Subcutaneous adipose tissue (tissue), 4 donors: ENCODE measurements around the gene TRAF3. TPM values are rescaled to one million over a fixed set of nuclear protein-coding genes. Genes with fewer than 3 reads are reported as not detected.

ENCODE experiments used
- total RNA-seq, 4 donors: library from RNA; depleted of rRNA; stranded (reverse); fragments of >200 nt; gene quantifications; one replicate each; pipeline ENCODE4 v1.1.0, GENCODE V29; 2016
- TF ChIP-seq, protein P1 (sequence below): fragments of 450-650 bp; IDR thresholded peaks from one replicate; pipeline ENCODE4 v1.5.1; 2016; ENCODE audit warnings: low read depth, mild to moderate bottlenecking, control low read depth, antibody characterized with exemption, moderate library complexity

TRAF3 gene
- total RNA-seq, 4 donors from 2014 or later: 11.0 to 21.0 (median 14.0) TPM

DNA sequence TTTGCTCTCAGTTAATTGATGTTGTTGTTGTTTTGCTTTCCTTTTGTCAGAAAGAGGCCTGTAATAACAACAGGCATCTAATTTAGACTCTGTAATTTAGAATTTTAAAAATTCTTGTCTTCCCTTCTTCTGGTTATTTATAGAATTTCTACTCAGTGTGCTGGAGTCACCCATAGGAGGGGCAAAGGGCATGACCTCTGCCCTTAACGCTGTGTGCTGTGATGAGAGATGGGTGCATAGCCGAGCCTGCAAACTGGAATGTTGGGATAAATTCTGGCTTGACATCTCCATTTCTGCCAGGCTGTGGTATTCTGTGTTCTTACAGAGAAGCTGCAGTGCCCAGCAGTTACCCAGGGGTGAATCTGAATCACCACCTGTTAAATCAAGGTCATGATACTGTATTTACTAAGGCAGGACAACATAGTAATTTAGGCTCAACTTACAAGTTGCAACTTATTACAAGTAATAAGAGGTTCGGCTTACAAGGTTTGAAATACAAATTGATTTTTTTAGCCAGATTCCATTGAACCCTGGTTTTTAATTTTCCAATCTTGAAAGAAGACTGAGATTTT is 53.3 kb downstream of the TRAF3 start:
- TF ChIP-seq, protein P1, sequence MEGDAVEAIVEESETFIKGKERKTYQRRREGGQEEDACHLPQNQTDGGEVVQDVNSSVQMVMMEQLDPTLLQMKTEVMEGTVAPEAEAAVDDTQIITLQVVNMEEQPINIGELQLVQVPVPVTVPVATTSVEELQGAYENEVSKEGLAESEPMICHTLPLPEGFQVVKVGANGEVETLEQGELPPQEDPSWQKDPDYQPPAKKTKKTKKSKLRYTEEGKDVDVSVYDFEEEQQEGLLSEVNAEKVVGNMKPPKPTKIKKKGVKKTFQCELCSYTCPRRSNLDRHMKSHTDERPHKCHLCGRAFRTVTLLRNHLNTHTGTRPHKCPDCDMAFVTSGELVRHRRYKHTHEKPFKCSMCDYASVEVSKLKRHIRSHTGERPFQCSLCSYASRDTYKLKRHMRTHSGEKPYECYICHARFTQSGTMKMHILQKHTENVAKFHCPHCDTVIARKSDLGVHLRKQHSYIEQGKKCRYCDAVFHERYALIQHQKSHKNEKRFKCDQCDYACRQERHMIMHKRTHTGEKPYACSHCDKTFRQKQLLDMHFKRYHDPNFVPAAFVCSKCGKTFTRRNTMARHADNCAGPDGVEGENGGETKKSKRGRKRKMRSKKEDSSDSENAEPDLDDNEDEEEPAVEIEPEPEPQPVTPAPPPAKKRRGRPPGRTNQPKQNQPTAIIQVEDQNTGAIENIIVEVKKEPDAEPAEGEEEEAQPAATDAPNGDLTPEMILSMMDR: no peak

DNA sequence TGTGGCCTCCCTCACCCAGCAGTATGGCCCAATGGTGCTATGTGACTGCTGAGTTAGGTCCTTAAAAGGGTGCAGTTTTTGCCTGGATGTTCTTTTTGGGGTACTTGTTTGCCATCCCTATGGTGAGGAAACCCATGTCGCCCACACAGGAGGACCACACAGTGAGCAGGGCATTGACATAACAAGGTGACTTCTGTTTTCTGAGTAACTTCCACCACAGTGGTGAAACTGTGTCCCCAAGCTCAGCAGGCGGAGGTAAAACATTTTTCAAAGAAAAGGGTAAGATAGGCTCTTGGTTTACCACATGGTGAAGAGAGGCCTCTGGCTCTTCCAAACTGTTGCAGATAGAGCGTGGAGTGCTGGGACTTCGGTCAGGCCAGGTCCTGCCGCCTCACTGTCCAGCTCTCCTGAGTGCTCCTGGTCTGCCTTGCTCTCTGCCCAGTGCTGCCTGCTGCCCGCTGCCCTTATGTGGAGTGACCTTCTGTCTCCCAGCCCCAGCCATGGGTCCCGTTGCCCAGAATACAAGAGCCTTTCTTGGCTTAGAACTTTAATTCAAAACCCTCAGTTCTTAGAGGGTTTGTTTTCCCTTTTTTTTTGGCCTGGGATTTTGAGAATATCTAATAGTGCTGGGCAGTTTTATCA is 54.0 kb downstream of the TRAF3 start:
- TF ChIP-seq, protein P1: no peak

DNA sequence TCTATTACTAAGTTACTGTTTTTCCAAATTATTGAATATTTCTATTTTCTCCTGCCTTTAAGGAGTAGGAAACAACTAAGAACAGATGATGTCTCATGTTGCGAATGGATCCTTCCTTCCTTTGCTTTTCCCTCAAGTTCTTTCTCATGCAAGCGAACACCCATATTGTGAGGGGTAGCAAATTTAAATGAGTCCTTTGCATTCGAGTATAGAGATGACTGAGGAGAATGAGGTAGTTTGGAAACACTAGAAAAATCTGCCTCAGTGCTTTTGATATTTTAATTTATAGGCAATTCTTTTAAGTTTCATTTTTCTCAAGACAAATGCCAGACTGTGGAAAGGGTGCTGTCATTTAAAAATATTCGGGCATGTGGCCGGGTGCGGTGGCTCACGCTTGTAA is 56.1 kb downstream of the TRAF3 start:
- TF ChIP-seq, protein P1: no peak

DNA sequence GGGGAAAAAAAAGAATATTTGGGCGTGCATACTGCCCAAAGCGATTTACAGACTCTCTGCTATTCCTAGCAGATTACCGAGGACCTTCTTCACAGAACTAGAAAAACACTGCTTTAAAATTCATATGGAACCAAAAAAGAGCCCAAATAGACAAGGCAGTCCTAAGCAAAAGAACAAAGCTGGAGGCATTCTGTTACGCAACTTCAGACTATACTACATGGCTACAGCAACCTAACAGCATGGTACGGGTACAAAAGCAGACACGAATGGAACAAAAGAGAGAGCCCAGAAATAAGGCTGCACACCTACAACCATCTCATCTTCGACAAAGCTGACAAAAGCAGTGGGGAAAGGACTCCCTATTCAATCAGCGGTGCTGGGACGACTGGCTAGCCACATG is 56.7 kb downstream of the TRAF3 start:
- TF ChIP-seq, protein P1: no peak

DNA sequence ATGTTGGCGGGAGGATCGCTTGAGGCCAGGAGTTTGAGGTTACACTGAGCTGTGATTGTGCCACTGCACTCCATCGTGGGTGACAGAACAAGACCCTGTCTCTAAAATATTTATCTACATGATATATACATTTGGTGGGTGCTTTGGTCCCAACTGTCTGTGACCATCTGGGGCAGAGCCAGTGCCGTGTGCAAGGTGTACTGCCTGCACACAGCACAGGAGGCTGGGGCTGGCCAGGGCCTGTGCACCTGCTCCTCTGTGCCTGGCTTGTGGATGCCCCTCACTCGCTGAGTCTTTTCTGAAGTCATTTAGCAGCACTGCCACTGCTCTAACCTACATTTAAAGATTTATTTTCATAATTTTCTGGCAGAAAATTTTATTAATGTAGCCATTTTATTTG is 58.7 kb downstream of the TRAF3 start:
- TF ChIP-seq, protein P1: no peak

DNA sequence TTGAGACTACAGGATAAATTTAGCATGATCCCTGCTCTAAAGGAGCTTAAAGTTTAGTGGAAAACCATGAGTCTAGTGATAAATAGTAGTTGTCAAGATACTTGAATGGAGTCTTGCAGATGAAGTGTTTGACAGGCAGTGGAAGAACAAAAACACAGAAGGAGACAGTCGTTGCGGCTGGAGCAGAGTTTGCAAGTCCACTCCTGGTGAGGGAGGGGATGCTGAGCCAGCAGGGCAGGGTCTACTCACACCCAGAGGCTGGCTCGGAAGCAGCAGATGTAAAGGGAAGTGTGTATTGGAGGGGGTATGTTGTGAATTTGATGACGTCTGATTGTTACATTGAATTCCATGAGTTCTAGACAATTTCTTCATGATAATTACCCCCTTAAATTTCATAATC is 61.3 kb downstream of the TRAF3 start:
- TF ChIP-seq, protein P1: no peak

DNA sequence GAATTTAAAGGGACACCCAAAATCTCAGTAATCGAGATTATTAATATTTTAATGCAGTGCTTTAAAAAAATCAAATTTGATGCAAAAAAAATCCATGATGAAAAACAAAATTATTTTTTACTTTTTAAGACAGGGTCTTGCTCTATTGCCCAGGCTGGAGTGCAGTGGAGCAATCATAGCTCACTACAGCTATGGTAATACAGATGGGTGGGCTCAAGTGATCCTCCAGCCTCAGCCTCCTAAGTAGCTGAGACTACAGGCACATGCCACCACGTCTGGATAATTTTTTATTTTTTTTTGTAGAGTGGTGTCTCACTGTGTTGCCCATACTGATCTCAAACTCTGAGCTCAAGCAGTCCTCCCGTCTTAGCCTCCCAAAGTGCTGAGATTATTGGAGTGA is 62.9 kb downstream of the TRAF3 start:
- TF ChIP-seq, protein P1: no peak
